ENCODE data around the gene FAF2.

FAF2 gene

DNA sequence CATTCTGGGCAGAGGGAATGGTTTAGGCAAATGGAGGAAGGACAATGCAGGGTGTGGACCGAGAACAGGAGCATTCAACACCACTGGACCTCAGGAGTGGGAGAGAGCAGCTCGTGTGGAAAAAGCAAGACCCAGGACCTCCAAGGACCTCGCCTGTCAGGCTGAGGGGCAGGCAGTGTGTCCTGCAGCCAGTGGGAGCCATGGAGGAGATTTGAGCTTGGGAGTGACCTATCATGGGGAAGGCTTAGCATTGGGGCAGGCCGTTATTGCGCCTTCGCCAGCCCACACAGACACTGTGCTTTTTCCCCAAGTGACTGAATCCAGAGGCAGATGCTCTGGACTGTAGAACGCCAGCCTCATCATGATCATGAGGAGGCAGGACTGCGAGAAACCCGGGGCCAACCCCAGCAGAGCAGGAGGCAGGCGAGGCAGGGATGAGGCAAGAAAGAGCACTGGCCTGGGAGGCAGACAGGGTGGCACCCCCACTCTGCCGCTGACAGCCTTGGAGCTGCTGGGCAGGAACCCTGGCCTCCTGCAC lies 104.2 kb downstream of the FAF2 start:
- no peak for FAIRE-seq
- no peak for TF ChIP-seq POLR2A (IDR thresholded peaks at IDR 0.05; ENCODE audit: low read depth, low read length)
- no peak for DNase-seq (ENCODE audit: insufficient read length)

DNA sequence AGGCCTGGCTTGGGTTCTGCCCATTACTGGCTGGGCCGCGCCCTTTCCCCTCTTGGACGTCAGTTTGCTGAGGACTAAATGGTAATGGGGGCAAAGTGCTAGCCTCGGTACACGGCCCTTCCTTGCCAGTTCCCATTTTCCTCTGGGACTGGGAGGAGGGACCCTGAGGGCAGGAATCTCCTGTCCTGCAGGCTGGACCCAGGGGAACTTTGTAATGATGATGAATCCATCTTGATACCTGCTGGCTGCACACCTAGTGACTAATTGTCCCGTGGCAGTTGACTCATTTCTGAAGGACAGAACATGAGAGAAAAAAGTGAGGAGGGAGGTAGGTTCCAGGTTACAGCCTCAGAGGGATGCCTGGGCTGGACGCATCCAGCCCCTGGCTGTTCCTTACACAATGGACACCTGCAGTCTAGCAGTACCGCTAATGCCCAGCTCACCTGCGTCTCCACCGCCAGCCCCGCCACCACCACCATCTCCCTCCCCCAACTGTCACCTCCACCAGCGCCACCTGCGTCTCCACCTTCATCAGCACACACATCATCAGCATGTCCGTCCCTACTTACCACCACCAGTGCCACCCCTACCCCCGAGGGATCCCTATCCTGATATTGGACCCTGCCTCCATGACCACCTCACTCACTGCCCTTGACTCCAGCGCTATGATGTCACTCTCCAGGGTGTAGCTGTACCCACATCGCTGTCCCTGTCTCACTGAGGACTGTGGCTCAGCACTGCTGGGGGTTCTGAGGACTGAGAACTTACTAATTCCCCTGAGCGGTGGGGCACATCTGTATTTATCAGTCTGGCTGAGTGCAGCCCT lies 105.3 kb downstream of the FAF2 start:
- FAIRE-seq (no peak), DNase-seq (ENCODE audit: insufficient read length) (no peak)
- TF ChIP-seq POLR2A (IDR thresholded peaks at IDR 0.05; ENCODE audit: low read depth, low read length) (no peak), POLR2AphosphoS5 (IDR thresholded peaks at IDR 0.05; ENCODE audit: low read depth, low read length) (no peak), TAF1 (IDR thresholded peaks at IDR 0.05; ENCODE audit: borderline replicate concordance, low read depth, low read length) (no peak)

DNA sequence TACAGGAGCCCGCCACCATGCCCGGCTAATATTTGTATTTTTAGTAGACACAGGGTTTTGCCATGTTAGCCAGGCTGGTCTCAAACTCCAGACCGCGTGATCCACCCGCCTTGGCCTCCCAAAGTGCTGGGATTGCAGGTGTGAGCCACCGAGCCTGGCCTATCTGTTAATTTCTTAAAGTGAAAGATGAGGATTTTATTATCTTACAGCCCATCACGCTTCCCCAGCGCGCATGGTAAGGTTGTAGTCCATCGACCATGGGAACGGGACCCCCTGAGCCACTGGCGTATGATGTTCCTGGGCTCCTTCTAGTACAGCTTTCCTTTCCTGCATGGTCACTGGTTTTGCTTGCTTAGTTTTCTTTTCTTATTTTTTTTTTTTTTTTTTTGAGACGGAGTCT lies 109.7 kb downstream of the FAF2 start:
- TF ChIP-seq POLR2A (IDR thresholded peaks at IDR 0.05; ENCODE audit: low read depth, low read length) (no peak), POLR2AphosphoS5 (IDR thresholded peaks at IDR 0.05; ENCODE audit: low read depth, low read length) (no peak), TAF1 (IDR thresholded peaks at IDR 0.05; ENCODE audit: borderline replicate concordance, low read depth, low read length) (no peak)
- DNase-seq (ENCODE audit: insufficient read length) (no peak), FAIRE-seq (no peak)
